Fibroblast of pulmonary artery (primary cell): ENCODE data around the gene ULK3.

ENCODE experiments used
- DNase-seq: peaks from one replicate; pipeline ENCODE4 v3.0.0-alpha.2; 2010; ENCODE audit warnings: low read depth
- H3K4me3 ChIP-seq: replicated peaks from 2 replicates; pipeline ENCODE4 v1.5.1; 2011; ENCODE audit warnings: low read depth, mild to moderate bottlenecking, control low read depth, low read length, moderate library complexity
- CTCF ChIP-seq: IDR thresholded peaks from 2 replicates; pipeline ENCODE4 v1.5.1; 2011; ENCODE audit warnings: mild to moderate bottlenecking, control low read depth, low read length, inconsistent platforms; ENCODE audit errors: missing control alignments

The ULK3 gene

DNA sequence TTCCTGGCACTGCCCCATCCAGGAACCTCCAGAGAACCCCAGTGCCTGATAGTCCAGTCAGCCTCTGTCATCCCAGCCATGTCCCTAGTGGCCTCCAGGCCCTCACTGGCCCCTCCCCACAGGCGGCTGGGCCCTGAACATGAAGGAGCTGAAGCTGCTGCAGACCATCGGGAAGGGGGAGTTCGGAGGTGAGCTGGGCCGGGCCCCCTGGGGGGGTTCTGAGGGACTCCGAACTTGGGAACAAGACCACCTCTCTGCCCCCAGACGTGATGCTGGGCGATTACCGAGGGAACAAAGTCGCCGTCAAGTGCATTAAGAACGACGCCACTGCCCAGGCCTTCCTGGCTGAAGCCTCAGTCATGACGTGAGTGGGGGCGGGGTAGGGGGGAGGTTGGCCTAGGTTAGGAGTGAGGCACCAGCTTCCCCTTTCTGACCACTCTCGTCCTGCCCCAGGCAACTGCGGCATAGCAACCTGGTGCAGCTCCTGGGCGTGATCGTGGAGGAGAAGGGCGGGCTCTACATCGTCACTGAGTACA lies 42.3 kb downstream of the ULK3 start:
- no peak for DNase-seq
- no peak overlapping the region for H3K4me3 ChIP-seq
- no peak for TF ChIP-seq CTCF

- no peak overlapping the region for H3K4me3 ChIP-seq
- TF ChIP-seq CTCF = peak; percentile 92
- peak; percentile 58 for DNase-seq
Observed at GRCh38 chr15:74799856-74800558, 42.9 kb downstream of the ULK3 start.

DNA sequence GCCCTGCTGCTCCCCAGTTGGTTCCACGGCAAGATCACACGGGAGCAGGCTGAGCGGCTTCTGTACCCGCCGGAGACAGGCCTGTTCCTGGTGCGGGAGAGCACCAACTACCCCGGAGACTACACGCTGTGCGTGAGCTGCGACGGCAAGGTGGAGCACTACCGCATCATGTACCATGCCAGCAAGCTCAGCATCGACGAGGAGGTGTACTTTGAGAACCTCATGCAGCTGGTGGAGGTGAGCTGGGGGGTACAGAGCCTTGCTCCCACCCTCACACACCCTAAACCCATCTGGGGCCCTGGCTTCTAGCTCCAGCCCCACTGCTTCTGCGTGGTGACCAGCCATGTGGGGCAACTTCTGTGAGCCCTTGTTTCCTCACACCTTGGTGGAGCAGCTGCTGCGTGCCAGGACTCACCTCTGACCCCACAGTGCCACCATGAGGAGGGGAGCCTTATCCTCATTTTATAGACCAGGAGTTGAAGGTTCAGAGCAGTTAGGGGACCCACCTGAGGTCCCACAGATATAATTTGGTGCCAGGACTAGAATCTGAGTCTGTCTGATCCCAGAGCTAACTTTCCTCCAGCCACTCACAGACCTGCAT lies 43.6 kb downstream of the ULK3 start:
- no peak for DNase-seq
- TF ChIP-seq CTCF = no peak
- H3K4me3 ChIP-seq = no peak overlapping the region

DNA sequence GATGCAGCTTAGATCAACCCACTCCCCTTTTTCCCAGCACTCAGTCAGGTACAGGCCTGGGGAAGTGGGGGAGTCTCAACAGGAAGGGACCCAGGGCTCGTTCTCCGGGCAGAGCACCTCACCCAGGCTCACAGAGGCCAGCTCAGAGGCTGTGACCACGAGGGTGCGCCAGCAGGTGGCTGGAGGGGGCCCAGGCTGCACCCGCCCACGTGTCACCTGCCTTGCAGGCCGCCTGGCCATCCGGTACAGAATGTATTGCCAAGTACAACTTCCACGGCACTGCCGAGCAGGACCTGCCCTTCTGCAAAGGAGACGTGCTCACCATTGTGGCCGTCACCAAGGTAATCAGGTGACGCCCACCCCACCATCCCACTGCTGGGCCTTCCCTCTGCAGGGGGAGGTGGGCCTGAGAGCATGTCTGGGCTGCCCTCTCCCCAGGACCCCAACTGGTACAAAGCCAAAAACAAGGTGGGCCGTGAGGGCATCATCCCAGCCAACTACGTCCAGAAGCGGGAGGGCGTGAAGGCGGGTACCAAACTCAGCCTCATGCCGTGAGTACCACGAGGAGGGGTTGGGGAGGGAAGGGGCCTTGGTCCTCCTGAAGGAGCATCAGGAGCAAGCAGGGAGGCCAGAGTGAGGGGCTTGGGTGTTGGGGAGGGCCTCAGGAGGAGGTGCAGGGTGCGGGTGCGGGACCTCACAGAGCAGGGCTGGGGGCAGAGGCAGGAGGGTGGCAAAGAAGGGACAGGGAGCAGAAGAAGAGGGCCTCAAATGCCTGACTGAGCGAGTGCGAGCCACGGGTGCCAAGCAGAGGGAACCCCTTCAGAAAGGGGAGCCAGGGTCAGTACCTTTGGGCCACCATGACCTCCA lies 44.3 kb downstream of the ULK3 start:
- no peak for TF ChIP-seq CTCF
- DNase-seq = no peak
- H3K4me3 ChIP-seq = no peak overlapping the region

DNA sequence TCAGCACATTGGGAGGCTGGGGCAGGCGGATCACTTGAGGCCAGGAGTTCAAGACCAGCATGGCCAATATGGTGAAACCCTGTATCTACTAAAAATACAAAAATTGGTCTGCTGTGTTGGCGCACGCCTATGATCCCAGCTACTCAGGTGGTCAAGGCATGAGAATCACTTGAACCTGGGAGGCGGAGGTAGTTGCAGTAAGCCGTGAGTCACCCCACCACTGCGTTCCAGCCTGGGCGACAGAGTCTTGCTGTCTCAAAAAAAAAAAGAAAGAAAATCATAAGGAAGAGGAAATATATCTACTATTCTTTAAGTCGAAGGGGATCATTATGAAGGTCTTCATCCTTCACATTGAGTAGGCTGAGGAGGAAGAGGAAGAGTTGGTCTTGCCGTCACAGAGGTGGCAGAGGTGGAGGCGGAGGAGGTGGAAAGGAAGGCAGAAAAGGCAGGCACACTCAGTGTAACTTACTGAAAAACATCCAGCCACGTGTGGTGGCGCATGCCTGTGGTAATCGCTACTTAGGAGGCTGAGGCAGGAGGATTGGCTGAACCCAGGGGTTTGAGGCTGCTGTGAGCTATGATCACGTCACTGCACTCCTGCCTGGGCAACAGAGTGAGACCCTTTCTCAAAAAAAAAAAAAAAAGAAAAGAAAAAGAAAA lies 46.9 kb downstream of the ULK3 start:
- no peak overlapping the region for H3K4me3 ChIP-seq
- no peak for TF ChIP-seq CTCF
- no peak for DNase-seq

GRCh38 chr15:74794970-74795349 lies 48.0 kb downstream of the ULK3 start:
- TF ChIP-seq CTCF = no peak
- no peak overlapping the region for H3K4me3 ChIP-seq
- DNase-seq = no peak
